Measurements from ENCODE around the gene GPR146.
A peak's percentile ranks its signal among the peaks of the same experiment; 100 is the strongest.
"Not testable (repeated sequence)": the region's sequence is repeated elsewhere in the genome, so short reads cannot be mapped to it uniquely, and the experiment has no call there.

Gene GPR146

GRCh38 chr7:1059200-1060091, 15.1 kb downstream of the GPR146 start:
- DNase-seq = no peak

- DNase-seq = no peak
These were observed 16.1 kb downstream of the GPR146 start for GRCh38 chr7:1060315-1061072.

GRCh38 chr7:1061180-1061579, 16.8 kb downstream of the GPR146 start:
- DNase-seq = no peak

GRCh38 chr7:1062296-1063294, 18.2 kb downstream of the GPR146 start:
- no peak for DNase-seq

- DNase-seq = no peak
These were observed 19.0 kb downstream of the GPR146 start for GRCh38 chr7:1063361-1063760.

GRCh38 chr7:1064581-1064980, 20.2 kb downstream of the GPR146 start:
- DNase-seq = no peak

- DNase-seq = no peak
These were observed 20.9 kb downstream of the GPR146 start for GRCh38 chr7:1065263-1065584.

GRCh38 chr7:1065585-1066241, 21.4 kb downstream of the GPR146 start:
- DNase-seq = peak; percentile 81

- no peak for DNase-seq
These were observed 21.9 kb downstream of the GPR146 start for GRCh38 chr7:1066242-1066588.

GRCh38 chr7:1068013-1068412, 23.7 kb downstream of the GPR146 start:
- no peak for DNase-seq

GRCh38 chr7:1068619-1069018, 24.3 kb downstream of the GPR146 start:
- no peak for DNase-seq

GRCh38 chr7:1070544-1071011, 26.2 kb downstream of the GPR146 start:
- no peak for DNase-seq

GRCh38 chr7:1071731-1072254, 27.4 kb downstream of the GPR146 start:
- DNase-seq = no peak

- no peak for DNase-seq
These were observed 29.0 kb downstream of the GPR146 start for GRCh38 chr7:1073142-1073977.

GRCh38 chr7:1074018-1074417, 29.7 kb downstream of the GPR146 start:
- not testable (repeated sequence) for DNase-seq

GRCh38 chr7:1074593-1075431, 30.5 kb downstream of the GPR146 start:
- no peak for DNase-seq

- DNase-seq = no peak
These were observed 32.1 kb downstream of the GPR146 start for GRCh38 chr7:1076184-1077072.

- no peak for DNase-seq
These were observed 34.2 kb downstream of the GPR146 start for GRCh38 chr7:1078519-1078918.

GRCh38 chr7:1078985-1079384, 34.6 kb downstream of the GPR146 start:
- DNase-seq = no peak

Measured in activated naive CD4-positive, alpha-beta T cell treated with anti-CD3 and anti-CD28 coated beads, Interleukin-2, amount 50 U/mL, for 16 hours (primary cell).